Lower lobe of right lung (tissue), 2 donors: Measurements from ENCODE around the gene BLOC1S5. TPM values are rescaled to one million over a fixed set of nuclear protein-coding genes. Genes with fewer than 3 reads are reported as not detected.

Experiments
- ATAC-seq, 2 donors: fragments of 200-7000 bp; cut with Tn5 transposase; one replicate each; pipeline ENCODE4 v1.9.1; 2020 to 2022; ENCODE audit warnings: mild to moderate bottlenecking in 2 of 2, moderate library complexity in 2 of 2
- DNase-seq: peaks from one replicate; pipeline ENCODE4 v3.0.0-alpha.2; 2020
- H3K27ac ChIP-seq: fragments of 200-600 bp; one replicate; pipeline ENCODE4 v1.8.0; 2022
- H3K27me3 ChIP-seq: fragments of 200-600 bp; one replicate; pipeline ENCODE4 v1.8.0; 2022; ENCODE audit warnings: low read depth
- H3K36me3 ChIP-seq: fragments of 200-600 bp; one replicate; pipeline ENCODE4 v1.8.0; 2022; ENCODE audit warnings: mild to moderate bottlenecking
- H3K4me1 ChIP-seq: fragments of 200-600 bp; one replicate; pipeline ENCODE4 v1.8.0; 2022
- H3K4me3 ChIP-seq: fragments of 200-600 bp; one replicate; pipeline ENCODE4 v1.8.0; 2022; ENCODE audit warnings: mild to moderate bottlenecking
- H3K9me3 ChIP-seq: fragments of 200-600 bp; one replicate; pipeline ENCODE4 v1.8.0; 2022
- intact Hi-C: fragments of 100-400 bp; cut with DNase I; formaldehyde crosslinking; loops from one replicate; pipeline ENCODE4 v1.11.0; 2022
- long read RNA-seq: library from polyadenylated mRNA; unstranded; transcript quantifications from one replicate; pipeline ENCODE4 v2.0.0, GENCODE V29; 2021
- total RNA-seq: library from RNA; stranded (reverse); fragmentation: NEBNext Ultra II Directional; extraction: Animal tissue kit (Norgen Biotek cat#: 25700); gene quantifications from one replicate; pipeline ENCODE4 v1.2.1, GENCODE V29; 2021
- TF ChIP-seq, protein P1 (sequence below): fragments of 200-600 bp; IDR thresholded peaks from one replicate; pipeline ENCODE4 v1.8.0; 2022; ENCODE audit warnings: antibody characterized with exemption, mild to moderate bottlenecking
- donor health status: DM: no; HTN: yes; CAD: no; lungs with severe emphysema.

The BLOC1S5 gene, protein sequence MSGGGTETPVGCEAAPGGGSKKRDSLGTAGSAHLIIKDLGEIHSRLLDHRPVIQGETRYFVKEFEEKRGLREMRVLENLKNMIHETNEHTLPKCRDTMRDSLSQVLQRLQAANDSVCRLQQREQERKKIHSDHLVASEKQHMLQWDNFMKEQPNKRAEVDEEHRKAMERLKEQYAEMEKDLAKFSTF
- 11.8 TPM for total RNA-seq
- long read RNA-seq, transcript BLOC1S5-202 (5 exons, 2,684 nt): major isoform, 21 of 23 reads
- long read RNA-seq, partial matches to known transcripts: 0 of 23 reads
- long read RNA-seq, other reads (novel, unspliced or antisense): 2 of 23 reads

DNA sequence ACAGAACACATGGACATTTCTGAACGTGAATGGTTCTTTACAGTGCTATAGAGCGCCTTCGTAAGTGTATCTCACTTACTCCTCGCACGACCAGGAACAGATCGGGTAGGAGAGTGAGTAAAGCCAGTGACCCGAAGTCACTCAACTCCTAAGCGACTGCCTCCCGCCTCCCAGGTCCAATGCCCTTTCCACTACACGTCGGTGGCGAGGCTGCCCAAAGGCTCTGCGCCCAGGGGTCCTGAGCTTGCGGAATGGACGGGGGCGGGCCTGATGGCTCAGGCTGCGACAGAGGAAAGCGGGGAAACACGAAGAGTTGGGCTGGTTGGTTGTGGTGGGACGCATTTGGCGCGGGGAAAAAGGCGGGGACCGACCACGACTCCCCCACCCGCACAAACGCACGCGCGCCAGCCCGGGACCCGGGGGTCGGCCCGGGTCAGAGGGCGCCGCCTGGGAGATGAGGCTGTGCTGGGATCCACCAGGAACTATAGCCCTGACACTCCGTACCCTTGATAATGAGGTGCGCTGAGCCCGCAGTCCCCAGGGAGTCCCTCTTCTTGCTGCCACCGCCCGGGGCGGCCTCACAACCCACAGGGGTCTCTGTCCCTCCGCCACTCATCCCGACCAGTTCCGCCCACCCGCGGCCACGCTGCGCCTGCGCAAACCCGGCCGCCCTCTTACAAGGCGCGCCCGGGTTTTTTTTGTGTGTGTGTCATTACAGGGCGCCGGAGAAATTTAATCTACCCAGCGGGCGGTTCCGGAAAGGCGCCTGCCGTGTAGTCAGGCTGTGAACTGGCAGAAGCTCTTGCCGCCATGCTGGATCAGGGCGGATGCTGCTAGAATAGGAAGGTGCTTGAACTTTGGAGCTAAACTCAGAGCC is at the start of gene BLOC1S5:
BLOC1S5 (minus strand) TSS at position 629 of the 877 bp plus-strand sequence; CDS start at position 616, 13 bp downstream.
- peak within 1 kb of the TSS; percentile 90 for H3K4me3 ChIP-seq
- no peaks in the 10 kb centered on the region for H3K27me3 ChIP-seq
- no peaks in the 10 kb centered on the region for H3K9me3 ChIP-seq
- H3K36me3 ChIP-seq: peaks cover 21% of the 10 kb centered on the region
- peaks cover 16% of the 10 kb centered on the region for H3K4me1 ChIP-seq
- ATAC-seq: peak; percentile 99
- intact Hi-C loops: no loop called here
- TF ChIP-seq, protein P1, sequence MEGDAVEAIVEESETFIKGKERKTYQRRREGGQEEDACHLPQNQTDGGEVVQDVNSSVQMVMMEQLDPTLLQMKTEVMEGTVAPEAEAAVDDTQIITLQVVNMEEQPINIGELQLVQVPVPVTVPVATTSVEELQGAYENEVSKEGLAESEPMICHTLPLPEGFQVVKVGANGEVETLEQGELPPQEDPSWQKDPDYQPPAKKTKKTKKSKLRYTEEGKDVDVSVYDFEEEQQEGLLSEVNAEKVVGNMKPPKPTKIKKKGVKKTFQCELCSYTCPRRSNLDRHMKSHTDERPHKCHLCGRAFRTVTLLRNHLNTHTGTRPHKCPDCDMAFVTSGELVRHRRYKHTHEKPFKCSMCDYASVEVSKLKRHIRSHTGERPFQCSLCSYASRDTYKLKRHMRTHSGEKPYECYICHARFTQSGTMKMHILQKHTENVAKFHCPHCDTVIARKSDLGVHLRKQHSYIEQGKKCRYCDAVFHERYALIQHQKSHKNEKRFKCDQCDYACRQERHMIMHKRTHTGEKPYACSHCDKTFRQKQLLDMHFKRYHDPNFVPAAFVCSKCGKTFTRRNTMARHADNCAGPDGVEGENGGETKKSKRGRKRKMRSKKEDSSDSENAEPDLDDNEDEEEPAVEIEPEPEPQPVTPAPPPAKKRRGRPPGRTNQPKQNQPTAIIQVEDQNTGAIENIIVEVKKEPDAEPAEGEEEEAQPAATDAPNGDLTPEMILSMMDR: no peak
- DNase-seq: peak; percentile 97
- H3K27ac ChIP-seq: peak within 1 kb of the TSS; percentile 88

DNA sequence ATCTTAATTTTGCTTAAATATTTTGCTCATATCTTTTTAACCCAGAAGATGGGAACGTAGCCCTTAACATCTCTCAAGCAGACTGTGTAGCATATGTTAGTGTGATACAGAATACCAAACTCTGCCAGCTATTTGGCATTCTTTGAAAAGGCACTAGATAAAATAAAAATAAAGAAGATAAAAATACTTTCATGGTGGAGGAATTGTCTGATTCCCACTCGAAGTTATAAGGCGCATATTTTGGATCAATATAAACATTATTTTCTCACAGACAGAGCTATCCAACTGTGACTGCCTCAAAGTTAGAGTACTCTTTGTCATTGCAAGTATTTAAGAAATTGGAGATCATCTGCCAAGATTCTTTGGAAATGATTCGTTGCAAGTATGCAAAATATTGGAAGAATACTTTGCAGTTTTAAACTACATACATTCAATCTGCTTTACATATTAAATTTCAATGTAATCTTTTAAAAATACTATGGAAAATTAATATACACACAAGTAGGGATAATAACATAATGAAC is 49.0 kb upstream of the BLOC1S5 start:
- H3K27me3 ChIP-seq: peaks cover 2% of the 10 kb centered on the region
- no peak for ATAC-seq
- TF ChIP-seq, protein P1: no peak

DNA sequence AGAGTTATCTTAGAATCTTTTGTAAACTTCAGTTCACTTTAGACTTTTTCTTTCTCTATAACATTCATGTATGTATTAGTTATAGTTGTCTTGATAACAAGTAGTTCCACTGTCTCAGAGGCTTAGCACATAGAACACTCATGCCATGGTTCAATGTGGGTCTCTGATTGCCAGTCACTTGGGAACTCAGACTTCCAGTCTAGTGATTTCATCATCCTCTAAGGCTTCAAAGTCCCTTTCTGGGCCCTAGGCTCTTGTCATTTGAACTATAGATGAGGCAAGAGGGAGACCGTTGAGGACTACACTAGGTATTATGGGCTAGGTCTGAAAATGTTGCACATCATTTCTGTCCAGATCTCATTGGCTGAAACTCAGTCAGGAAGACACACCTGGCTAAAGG is 46.5 kb upstream of the BLOC1S5 start:
- no peaks in the 10 kb centered on the region for H3K9me3 ChIP-seq
- no peaks in the 10 kb centered on the region for H3K36me3 ChIP-seq
- ATAC-seq: no peak

More for the DNA sequence above, 49.0 kb upstream of the BLOC1S5 start:
- H3K4me1 ChIP-seq: no peaks in the 10 kb centered on the region
- no peaks in the 10 kb centered on the region for H3K36me3 ChIP-seq
- intact Hi-C loops: no loop called here
- no peak overlapping the region for H3K4me3 ChIP-seq
- H3K9me3 ChIP-seq: no peaks in the 10 kb centered on the region
- DNase-seq: no peak
- no peak overlapping the region for H3K27ac ChIP-seq

DNA sequence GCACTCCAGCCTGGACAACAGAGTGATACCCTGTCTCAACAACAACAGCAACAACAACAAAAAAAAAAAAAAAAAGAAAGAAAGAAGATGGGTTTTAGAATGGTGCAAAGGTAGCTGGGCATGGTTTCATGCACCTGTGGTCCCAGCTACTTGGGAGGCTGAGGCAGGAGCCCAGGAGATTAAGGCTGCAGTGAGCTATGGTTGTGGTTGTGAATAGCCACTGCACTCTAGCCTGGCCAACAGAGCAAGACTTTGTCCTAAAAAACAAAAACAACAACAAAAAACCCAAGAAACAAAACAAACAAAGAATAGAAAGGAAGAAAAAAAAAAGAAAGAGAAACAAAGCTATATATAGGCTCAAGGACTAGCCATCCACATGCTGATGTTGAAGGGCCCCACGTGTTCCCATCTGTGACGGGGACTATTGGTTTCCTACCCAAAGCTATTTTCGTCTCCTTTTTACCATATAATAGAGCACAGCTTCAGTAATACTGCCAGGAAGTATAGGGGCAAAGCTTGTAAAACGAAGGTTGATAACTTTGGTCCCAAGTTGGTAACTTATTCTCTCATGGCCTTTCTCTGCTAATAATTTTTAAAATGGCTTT is 46.0 kb upstream of the BLOC1S5 start:
- H3K27me3 ChIP-seq: peaks cover 7% of the 10 kb centered on the region
- TF ChIP-seq, protein P1: no peak
- no peaks in the 10 kb centered on the region for H3K9me3 ChIP-seq
- DNase-seq (no peak), ATAC-seq (no peak)
- H3K36me3 ChIP-seq: no peaks in the 10 kb centered on the region
- H3K4me3 ChIP-seq: no peak overlapping the region
- intact Hi-C loops: no loop called here
- no peak overlapping the region for H3K27ac ChIP-seq
- H3K4me1 ChIP-seq: no peaks in the 10 kb centered on the region

More for the DNA sequence above, 46.5 kb upstream of the BLOC1S5 start:
- no peak overlapping the region for H3K27ac ChIP-seq
- intact Hi-C loops: no loop called here
- no peak overlapping the region for H3K4me3 ChIP-seq
- TF ChIP-seq, protein P1: no peak
- peaks cover 7% of the 10 kb centered on the region for H3K27me3 ChIP-seq
- no peaks in the 10 kb centered on the region for H3K4me1 ChIP-seq
- no peak for DNase-seq

DNA sequence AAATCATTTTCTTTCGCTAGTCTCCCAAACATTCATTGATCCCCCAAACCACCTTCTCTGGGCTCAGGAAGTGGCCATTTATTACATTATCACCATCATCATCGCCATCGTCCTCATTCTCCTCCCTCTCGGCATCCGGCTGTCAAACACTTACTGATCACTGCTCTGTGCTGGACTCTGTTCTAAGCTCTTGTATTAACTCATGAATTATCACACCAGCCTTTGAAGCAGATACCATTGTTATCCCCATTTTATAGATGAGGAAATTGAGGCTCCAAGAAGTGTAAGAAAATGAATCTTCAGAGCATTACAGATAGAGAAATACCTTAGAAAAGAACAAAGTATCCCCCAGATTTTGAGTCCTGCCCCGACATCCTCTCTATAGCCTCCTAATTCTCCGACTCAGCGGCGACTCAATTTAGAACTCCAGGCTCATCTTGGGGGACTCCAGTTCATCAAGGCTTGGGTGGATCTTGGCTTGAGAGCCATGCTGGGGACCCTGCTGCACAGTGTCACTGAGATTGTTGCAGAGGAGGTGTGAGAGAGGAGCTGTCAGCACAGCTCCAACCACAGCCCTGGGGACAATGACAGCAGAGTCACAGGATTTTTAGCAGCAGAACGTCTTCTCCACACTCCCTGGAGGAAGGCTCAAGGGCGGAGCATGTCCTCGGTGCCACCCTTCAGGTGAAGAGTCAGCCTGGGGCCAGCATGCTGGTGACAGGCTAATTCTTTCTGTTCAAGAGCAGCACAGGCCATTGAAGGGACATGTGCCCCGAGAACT is 44.8 kb upstream of the BLOC1S5 start:
- no peak for ATAC-seq

More for the DNA sequence above, 44.8 kb upstream of the BLOC1S5 start:
- no peaks in the 10 kb centered on the region for H3K9me3 ChIP-seq
- H3K27me3 ChIP-seq: peaks cover 7% of the 10 kb centered on the region
- TF ChIP-seq, protein P1: no peak
- H3K27ac ChIP-seq: no peak overlapping the region
- no peaks in the 10 kb centered on the region for H3K4me1 ChIP-seq
- DNase-seq: no peak
- H3K36me3 ChIP-seq: no peaks in the 10 kb centered on the region
- intact Hi-C loops: no loop called here
- no peak overlapping the region for H3K4me3 ChIP-seq
